ENCODE results near the gene ELMO1.
A peak's percentile ranks its signal among the peaks of the same experiment; 100 is the strongest.
"Not testable (repeated sequence)": the region's sequence is repeated elsewhere in the genome, so short reads cannot be mapped to it uniquely, and the experiment has no call there.

The ELMO1 gene

GRCh38 chr7:37160656-37161055 is 288.0 kb downstream of the ELMO1 start:
- DNase-seq: no peak

DNA sequence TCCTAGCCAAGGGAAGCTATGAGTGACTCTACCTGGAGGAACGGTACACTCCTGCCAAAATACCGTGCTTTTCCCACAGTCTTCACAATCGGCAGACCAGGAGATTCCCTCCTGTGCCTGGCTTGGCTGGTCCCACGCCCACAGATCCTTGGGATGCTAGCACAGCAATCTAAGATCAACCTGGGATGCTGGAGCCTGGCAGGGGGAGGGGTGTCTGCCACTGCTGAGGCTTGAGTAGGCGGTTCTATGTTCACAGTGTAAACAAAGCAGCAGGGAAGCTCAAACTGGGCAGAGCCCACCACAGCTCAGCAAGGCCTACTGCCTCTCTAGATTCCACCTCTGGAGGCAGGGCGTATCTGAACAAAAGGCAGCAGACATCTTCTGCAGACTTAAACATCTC is 295.3 kb downstream of the ELMO1 start:
- DNase-seq: no peak

GRCh38 chr7:37151741-37152413 is 296.8 kb downstream of the ELMO1 start:
- DNase-seq: no peak

DNA sequence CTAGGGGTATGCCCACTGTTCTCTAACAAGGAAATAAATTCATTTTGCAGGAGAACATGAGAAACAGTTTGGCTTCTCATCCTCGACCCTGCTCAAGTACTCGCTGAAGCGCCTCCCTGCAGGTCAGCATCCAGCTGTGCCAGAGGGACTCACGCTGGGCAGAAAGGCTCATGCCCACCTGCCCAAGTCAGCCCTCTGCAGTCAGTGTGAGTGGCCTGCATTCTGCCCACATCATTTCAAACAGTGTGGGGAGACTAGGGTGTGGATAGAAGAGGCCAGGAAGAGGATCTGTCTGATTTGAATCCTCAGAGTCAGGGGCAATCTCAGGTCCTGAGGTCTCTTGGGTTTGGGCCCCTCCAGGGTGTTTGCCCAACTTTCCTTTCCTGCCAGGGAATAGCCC is 297.8 kb downstream of the ELMO1 start:
- no peak for DNase-seq

GRCh38 chr7:37150180-37150579 is 298.5 kb downstream of the ELMO1 start:
- DNase-seq: no peak

- DNase-seq: no peak
These were observed 298.9 kb downstream of the ELMO1 start for GRCh38 chr7:37149773-37150124.

GRCh38 chr7:37149051-37149772 is 299.5 kb downstream of the ELMO1 start:
- no peak for DNase-seq

DNA sequence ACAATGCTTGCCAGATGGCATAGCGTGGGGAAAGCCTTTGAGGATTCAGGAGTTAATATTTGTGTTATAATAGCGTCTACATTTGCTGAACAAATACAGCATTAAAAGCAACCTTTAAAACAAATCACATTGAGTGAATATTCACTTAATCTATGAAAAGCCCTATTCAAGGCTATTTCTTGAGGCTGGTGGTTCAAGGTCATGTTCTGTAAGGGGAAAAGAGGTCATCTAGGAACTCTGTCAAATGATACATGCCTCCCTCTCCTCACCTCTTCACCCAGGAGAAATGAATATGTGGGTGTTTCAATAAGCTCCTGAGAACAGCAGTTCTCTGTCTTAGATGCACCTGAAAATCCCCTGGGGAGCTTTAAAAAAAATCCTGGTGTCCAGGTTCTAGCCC is 303.0 kb downstream of the ELMO1 start:
- DNase-seq: peak; percentile 31

DNA sequence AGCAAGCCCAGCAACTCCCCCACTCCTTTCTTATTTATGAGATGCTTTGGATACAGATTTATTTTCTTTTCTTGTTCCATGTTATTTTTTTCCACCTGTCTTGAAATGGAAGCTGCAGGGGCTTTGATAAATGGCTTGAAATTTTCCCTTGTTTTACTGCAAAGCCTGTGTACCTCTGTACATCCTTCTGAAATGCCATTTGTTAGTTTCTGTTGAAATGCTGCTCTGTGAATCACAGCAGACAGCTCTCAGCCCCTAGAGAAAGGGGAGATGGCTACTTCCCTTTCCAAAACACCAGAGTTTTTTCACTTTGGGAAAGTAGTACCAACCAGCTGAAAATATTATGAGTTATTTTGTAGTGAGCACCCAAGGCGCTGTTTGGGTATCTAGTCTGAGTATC is 304.2 kb downstream of the ELMO1 start:
- DNase-seq: no peak

DNA sequence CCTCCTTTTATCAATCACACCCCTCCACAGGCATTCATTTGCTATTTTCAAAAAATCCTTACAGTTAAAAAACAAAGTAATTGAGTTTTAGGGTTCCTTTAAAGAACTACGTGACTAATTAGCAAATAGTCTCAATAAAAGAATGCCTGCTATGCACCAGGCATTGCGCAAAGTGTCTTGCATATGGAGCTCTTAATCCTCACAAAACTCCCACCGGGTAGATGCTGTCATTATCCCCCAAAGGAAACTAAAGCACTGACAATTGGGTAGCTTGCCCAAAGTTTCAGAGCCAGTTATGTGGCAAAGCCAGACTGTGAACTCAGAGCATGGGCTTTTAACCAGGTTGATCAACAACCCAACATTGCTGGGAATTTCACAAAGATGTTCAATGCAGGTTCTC is 305.7 kb downstream of the ELMO1 start:
- no peak for DNase-seq

GRCh38 chr7:37141742-37142141 is 306.9 kb downstream of the ELMO1 start:
- DNase-seq: no peak

DNA sequence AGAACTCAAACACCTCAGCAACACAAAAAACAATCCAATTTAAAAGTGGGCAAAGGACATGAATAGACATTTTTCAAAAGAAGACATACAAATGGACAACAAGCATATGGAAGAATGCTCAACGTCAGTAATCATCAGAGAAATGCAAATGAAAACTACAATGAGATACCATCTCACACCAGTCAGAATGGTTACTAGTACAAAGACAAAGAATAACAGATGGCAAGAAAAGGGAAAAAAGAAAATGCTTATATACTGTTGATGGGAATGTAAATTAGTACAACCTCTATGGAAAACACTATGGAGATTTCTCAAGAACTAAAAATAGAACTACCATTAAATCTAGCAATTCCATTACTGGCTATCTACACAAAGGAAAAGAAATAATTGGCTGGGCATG is 314.8 kb downstream of the ELMO1 start:
- DNase-seq: not testable (repeated sequence)

DNA sequence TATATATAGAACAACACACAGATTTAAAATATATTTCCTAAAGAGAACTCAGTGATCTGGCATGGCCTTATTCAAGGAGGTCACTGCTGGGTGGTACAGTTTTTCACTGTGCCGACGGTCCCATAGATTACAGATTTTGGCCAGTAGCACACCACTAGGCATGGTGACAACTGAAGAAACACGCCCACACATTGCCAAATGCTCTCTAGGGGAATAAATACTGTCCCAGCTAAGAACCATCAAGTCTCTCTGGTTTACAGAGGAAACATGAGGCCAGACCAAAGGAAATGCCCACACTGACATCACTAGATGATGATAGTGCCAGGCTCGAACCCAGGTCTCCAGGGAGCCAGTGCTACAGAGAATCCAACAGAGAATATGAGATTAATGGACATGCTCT is 316.8 kb downstream of the ELMO1 start:
- DNase-seq: no peak

GRCh38 chr7:37129035-37129425 is 319.6 kb downstream of the ELMO1 start:
- DNase-seq: no peak

- DNase-seq: no peak
These were observed 320.2 kb downstream of the ELMO1 start for GRCh38 chr7:37128327-37129034.

GRCh38 chr7:37119296-37119860 is 329.3 kb downstream of the ELMO1 start:
- DNase-seq: no peak

- DNase-seq: no peak
These were observed 330.7 kb downstream of the ELMO1 start for GRCh38 chr7:37118004-37118403.

- DNase-seq: no peak
These were observed 331.4 kb downstream of the ELMO1 start for GRCh38 chr7:37117292-37117691.

- DNase-seq: no peak
These were observed 332.5 kb downstream of the ELMO1 start for GRCh38 chr7:37116093-37116701.

- DNase-seq: no peak
These were observed 334.9 kb downstream of the ELMO1 start for GRCh38 chr7:37113661-37114355.

DNA sequence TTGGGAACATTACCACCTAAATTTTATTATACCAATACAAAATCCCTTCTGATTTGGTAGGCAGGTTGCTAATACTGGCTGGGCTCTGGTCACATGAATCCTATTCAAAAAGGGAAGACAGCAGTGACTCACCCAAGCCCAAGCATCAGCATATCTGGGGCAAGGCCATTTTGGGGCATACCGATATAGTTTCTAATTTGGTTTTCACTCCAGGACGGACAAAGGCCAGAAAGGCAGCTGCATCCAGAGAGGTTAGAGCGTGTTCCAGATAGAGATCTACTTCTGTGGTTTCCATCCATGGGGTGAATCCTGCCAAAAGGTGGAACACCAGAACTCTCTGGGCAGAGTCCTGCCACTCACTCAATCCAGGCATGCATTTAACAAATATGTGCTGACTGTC is 335.8 kb downstream of the ELMO1 start:
- no peak for DNase-seq

DNA sequence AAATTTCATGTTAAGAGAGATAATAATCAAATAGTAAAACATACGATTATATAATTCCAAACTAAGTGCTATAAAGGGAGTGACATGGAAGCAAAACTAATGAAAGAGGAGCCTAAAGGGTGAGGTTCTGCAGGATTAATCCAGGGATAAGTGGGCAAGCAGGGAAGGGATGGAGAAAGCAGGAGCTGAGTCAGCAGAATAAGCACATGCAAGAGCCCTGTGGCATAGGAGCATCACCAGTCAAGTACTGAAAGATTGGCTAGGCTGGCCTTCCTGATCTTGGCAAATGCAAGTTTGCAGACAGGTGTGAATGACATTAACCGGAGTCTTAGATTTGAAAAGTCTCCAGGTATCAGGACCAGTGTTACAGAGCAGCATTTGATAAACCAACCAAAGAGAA is 336.4 kb downstream of the ELMO1 start:
- DNase-seq: no peak

DNA sequence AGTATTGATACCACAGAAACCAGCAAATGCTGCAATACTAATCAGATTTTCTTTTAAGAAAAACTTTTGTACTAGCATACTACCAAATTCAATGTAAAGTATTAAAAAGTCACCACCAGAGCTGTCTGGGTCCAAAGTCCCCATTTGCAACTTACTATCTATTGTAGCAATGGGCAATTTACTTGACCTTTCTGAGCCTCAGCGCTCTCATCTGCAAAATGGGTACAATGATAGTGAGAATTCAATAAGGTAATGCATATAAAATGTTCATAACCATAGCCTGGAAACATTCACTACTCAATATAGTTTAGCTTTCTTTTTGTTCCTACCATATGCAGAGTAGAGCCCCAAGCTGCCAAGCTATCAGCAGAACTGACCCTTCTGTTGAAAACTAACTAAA is 337.2 kb downstream of the ELMO1 start:
- no peak for DNase-seq
